ENCODE results near the gene CFL1.

CFL1 gene

GRCh38 chr11:65870307-65870658 lies 12.3 kb upstream of the CFL1 start:
- TF ChIP-seq POLR2A (IDR thresholded peaks at IDR 0.05; ENCODE audit: low read depth, low read length): no peak
- FAIRE-seq (no peak), DNase-seq (ENCODE audit: insufficient read length, low spot score) (no peak)

- no peak for FAIRE-seq
- no peak for TF ChIP-seq POLR2A (IDR thresholded peaks at IDR 0.05; ENCODE audit: low read depth, low read length)
- DNase-seq (ENCODE audit: insufficient read length, low spot score): no peak
These were observed 11.8 kb upstream of the CFL1 start for GRCh38 chr11:65869643-65870306.

- no peak for TF ChIP-seq POLR2A (IDR thresholded peaks at IDR 0.05; ENCODE audit: low read depth, low read length)
- no peak for DNase-seq (ENCODE audit: insufficient read length, low spot score)
- no peak for FAIRE-seq
These were observed 10.9 kb upstream of the CFL1 start for GRCh38 chr11:65868907-65869306.

- TF ChIP-seq POLR2A (IDR thresholded peaks at IDR 0.05; ENCODE audit: low read depth, low read length): peak; percentile 45
- DNase-seq (ENCODE audit: insufficient read length, low spot score) (no peak), FAIRE-seq (no peak)
These were observed 10.2 kb upstream of the CFL1 start for GRCh38 chr11:65868076-65868667.

GRCh38 chr11:65867284-65868071 lies 9.5 kb upstream of the CFL1 start:
- DNase-seq (ENCODE audit: insufficient read length, low spot score): no peak
- FAIRE-seq: no peak

GRCh38 chr11:65866509-65867283 lies 8.7 kb upstream of the CFL1 start:
- no peak for TF ChIP-seq POLR2A (IDR thresholded peaks at IDR 0.05; ENCODE audit: low read depth, low read length)
- FAIRE-seq (no peak), DNase-seq (ENCODE audit: insufficient read length, low spot score) (no peak)

More at GRCh38 chr11:65867284-65868071, 9.5 kb upstream of the CFL1 start:
- TF ChIP-seq POLR2A (IDR thresholded peaks at IDR 0.05; ENCODE audit: low read depth, low read length): no peak

- no peak for FAIRE-seq
- DNase-seq (ENCODE audit: insufficient read length, low spot score): no peak
- TF ChIP-seq POLR2A (IDR thresholded peaks at IDR 0.05; ENCODE audit: low read depth, low read length): 0 out of 2 replicates have a peak, but pooled peaks have one; percentile 17
These were observed 7.7 kb upstream of the CFL1 start for GRCh38 chr11:65865550-65866172.

GRCh38 chr11:65864706-65865471 lies 6.9 kb upstream of the CFL1 start:
- DNase-seq (ENCODE audit: insufficient read length, low spot score): no peak
- FAIRE-seq: no peak
- no peak for TF ChIP-seq POLR2A (IDR thresholded peaks at IDR 0.05; ENCODE audit: low read depth, low read length)

- TF ChIP-seq POLR2A (IDR thresholded peaks at IDR 0.05; ENCODE audit: low read depth, low read length): no peak
- FAIRE-seq: no peak
- no peak for DNase-seq (ENCODE audit: insufficient read length, low spot score)
These were observed 6.1 kb upstream of the CFL1 start for GRCh38 chr11:65863889-65864705.

- FAIRE-seq (no peak), DNase-seq (ENCODE audit: insufficient read length, low spot score) (no peak)
- TF ChIP-seq POLR2A (IDR thresholded peaks at IDR 0.05; ENCODE audit: low read depth, low read length): no peak
These were observed 5.2 kb upstream of the CFL1 start for GRCh38 chr11:65862941-65863888.

GRCh38 chr11:65862191-65862735 lies 4.3 kb upstream of the CFL1 start:
- no peak for TF ChIP-seq POLR2A (IDR thresholded peaks at IDR 0.05; ENCODE audit: low read depth, low read length)
- FAIRE-seq (no peak), DNase-seq (ENCODE audit: insufficient read length, low spot score) (no peak)
